ENCODE results near the gene ITPR1. TPM values are rescaled to one million over a fixed set of nuclear protein-coding genes. Genes with fewer than 3 reads are reported as not detected.

The ITPR1 gene
- total RNA-seq, 2 donors from 2014 or later: 254 to 283 TPM

DNA sequence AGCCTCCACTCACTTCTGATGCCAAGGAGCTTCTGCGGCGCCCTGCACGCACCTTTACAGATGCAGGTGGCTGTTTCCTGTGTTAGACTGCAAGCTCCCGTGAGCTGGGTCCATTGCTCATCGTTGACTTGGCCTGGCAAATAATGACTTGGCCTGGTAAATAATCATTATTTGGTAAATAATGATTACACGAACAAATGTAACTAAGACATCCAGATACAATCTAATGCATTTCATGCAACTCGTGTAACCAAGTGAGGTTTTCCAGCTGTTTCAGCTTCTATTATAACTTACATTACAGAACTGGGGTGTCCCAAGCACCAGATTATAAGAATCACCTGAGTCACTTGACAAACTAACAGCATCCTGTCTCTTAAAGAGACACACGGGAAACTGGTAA is 394.0 kb downstream of the ITPR1 start:
- ATAC-seq (ENCODE audit: insufficient number of reproducible peaks, low FRiP score, low read depth) (no peak), DNase-seq (ENCODE audit: low spot score) (no peak)
- no peak overlapping the region for H3K4me3 ChIP-seq
- H3K27me3 ChIP-seq (replicated peaks; ENCODE audit: insufficient read depth): no peaks in the 10 kb centered on the region
- H3K36me3 ChIP-seq: no peaks in the 10 kb centered on the region
- H3K27ac ChIP-seq: no peak overlapping the region
- TF ChIP-seq, protein P1, sequence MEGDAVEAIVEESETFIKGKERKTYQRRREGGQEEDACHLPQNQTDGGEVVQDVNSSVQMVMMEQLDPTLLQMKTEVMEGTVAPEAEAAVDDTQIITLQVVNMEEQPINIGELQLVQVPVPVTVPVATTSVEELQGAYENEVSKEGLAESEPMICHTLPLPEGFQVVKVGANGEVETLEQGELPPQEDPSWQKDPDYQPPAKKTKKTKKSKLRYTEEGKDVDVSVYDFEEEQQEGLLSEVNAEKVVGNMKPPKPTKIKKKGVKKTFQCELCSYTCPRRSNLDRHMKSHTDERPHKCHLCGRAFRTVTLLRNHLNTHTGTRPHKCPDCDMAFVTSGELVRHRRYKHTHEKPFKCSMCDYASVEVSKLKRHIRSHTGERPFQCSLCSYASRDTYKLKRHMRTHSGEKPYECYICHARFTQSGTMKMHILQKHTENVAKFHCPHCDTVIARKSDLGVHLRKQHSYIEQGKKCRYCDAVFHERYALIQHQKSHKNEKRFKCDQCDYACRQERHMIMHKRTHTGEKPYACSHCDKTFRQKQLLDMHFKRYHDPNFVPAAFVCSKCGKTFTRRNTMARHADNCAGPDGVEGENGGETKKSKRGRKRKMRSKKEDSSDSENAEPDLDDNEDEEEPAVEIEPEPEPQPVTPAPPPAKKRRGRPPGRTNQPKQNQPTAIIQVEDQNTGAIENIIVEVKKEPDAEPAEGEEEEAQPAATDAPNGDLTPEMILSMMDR (IDR thresholded peaks at IDR 0.05): no peak
- no peaks in the 10 kb centered on the region for H3K9me3 ChIP-seq
- H3K4me1 ChIP-seq (ENCODE audit: control insufficient read depth in 1 of 2, low read depth in 2 of 2): peaks cover 2 to 15% of the 10 kb centered on the region in 2 donors

DNA sequence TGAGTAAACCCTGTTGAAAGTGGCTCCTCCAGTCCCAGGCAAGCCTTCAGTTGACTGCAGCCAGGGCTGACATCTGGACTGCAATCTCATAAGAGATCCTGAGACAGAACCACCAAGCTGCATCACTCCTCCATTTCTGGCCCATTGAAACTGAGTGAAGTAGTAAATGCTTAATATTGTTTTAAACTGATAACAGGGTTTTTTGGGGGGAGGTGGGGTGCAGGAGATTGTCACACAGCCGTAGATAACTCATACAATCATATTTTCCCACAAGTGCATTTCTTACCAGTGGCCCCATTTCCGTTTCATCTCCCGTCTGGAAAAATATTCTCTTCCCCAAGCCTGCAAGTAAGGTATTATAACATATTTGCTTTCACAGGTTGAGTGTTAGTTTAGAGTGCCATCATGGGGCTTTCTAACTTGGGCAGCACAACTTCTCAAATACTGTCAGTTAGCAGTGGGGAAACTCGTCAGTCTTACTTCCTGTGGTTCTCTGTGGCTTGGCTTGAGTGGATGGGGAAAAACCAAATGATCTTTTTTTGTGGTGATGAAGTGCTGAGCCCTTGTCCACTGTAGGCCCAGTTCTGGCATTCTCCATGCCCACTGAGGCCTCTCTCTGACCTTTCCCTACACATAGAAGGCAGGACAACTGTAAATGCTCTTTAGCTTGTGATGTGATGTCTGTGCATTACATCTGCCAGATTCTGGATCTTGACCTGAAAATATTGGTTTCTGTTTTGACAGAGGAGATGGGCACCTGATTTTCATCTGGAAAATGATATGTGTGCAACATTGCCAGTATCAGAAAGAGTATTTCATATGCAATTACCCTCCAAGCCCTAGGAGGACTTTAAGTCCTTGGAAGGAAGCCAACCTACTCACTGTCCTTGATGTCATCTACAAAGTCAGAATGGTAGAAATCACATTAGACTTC is 396.0 kb downstream of the ITPR1 start:
- H3K9me3 ChIP-seq: no peaks in the 10 kb centered on the region
- peaks cover 5 to 17% of the 10 kb centered on the region in 2 donors for H3K4me1 ChIP-seq (ENCODE audit: control insufficient read depth in 1 of 2, low read depth in 2 of 2)
- no peak overlapping the region for H3K4me3 ChIP-seq
- TF ChIP-seq, protein P1 (IDR thresholded peaks at IDR 0.05): no peak
- no peak overlapping the region for H3K27ac ChIP-seq
- no peak for ATAC-seq (ENCODE audit: insufficient number of reproducible peaks, low FRiP score, low read depth)
- H3K27me3 ChIP-seq (replicated peaks; ENCODE audit: insufficient read depth): no peaks in the 10 kb centered on the region
- DNase-seq (ENCODE audit: low spot score): no peak
- no peaks in the 10 kb centered on the region for H3K36me3 ChIP-seq

DNA sequence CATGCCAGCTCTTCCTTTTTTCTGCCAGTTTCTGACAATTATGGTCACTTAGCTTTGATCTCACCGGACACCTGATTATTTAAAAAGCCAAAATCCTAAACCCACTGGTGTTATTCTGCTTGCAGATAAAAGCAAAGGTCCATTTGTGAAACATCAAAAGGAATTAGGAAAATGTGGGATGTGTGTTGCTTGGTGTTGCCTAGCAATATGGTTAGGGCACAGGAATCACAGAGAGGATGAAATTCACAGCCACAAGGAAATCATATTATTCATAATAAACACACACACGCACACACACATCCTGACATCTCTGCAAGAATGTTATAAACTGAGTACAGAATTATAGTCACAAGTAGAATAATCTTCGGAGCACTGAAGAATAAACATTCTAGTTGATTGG is 396.7 kb downstream of the ITPR1 start:
- H3K4me1 ChIP-seq (ENCODE audit: control insufficient read depth in 1 of 2, low read depth in 2 of 2): peaks cover 5 to 13% of the 10 kb centered on the region in 2 donors
- no peaks in the 10 kb centered on the region for H3K27me3 ChIP-seq (replicated peaks; ENCODE audit: insufficient read depth)
- no peak for ATAC-seq (ENCODE audit: insufficient number of reproducible peaks, low FRiP score, low read depth)
- H3K9me3 ChIP-seq: no peaks in the 10 kb centered on the region
- H3K4me3 ChIP-seq: no peak overlapping the region
- TF ChIP-seq, protein P1 (IDR thresholded peaks at IDR 0.05): no peak
- no peak overlapping the region for H3K27ac ChIP-seq
- H3K36me3 ChIP-seq: no peaks in the 10 kb centered on the region
- DNase-seq (ENCODE audit: low spot score): no peak

DNA sequence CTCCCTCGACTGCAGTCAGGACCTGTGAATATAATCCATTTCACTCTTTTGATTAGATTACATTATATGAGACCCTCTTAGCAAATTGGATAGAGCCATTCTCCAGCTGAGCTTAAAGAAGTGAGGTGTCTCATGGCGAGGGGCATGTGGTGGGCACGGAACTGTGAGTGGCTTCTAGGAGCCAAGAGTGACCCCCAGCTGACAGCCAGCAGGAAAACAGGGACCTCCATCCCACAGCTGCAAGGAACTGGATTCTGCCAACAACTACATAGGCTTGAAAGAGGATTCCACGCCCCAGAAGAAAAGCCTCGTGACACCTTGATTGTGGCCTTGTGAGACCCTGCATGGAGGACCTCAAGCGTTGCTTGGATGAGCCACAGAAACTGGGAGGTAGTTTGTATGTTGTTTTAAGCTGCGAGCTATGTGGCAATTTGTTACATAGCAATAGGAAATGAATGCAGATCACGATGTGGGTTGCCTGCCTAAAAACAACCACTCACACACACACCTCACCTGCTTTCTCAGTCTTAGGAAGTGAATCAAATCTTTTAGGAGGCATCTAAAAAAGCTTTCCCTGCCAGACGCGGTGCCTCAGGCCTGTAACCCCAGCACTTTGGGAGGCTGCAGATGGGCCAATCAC is 401.9 kb downstream of the ITPR1 start:
- H3K27ac ChIP-seq: no peak overlapping the region
- TF ChIP-seq, protein P1 (IDR thresholded peaks at IDR 0.05): no peak

DNA sequence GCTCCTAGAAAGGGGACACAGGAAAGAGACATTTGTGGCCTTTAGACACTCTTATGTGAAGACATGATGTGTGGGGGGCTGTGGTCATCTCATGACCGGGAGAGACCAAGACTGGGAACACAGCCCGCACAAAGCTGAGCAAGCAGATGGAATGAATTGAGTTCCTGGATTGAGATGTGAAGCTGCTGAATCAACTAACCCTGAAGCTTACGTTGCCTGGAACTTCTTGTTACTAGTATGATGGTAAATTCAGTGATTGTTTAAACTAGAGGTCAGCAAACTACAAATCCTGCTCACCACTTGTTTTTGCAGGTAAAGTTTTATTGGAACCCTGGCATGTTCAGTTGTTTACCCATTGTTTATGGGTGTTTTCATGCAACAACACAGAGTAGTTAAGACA is 402.7 kb downstream of the ITPR1 start:
- no peaks in the 10 kb centered on the region for H3K9me3 ChIP-seq
- no peaks in the 10 kb centered on the region for H3K36me3 ChIP-seq
- no peaks in the 10 kb centered on the region for H3K27me3 ChIP-seq (replicated peaks; ENCODE audit: insufficient read depth)
- TF ChIP-seq, protein P1 (IDR thresholded peaks at IDR 0.05): no peak
- peaks cover 24 to 41% of the 10 kb centered on the region in 2 donors for H3K4me1 ChIP-seq (ENCODE audit: control insufficient read depth in 1 of 2, low read depth in 2 of 2)
- DNase-seq (ENCODE audit: low spot score): no peak
- no peak for ATAC-seq (ENCODE audit: insufficient number of reproducible peaks, low FRiP score, low read depth)
- H3K4me3 ChIP-seq: no peak overlapping the region
- H3K27ac ChIP-seq: no peak overlapping the region

More for the DNA sequence above, 401.9 kb downstream of the ITPR1 start:
- Histone ChIP-seq H3K36me3 (no peaks in the 10 kb centered on the region), H3K4me3 (no peak overlapping the region), H3K9me3 (no peaks in the 10 kb centered on the region), H3K4me1 (ENCODE audit: control insufficient read depth in 1 of 2, low read depth in 2 of 2) (peaks cover 23 to 34% of the 10 kb centered on the region in 2 donors), H3K27me3 (replicated peaks; ENCODE audit: insufficient read depth) (no peaks in the 10 kb centered on the region)
- DNase-seq (ENCODE audit: low spot score) (no peak), ATAC-seq (ENCODE audit: insufficient number of reproducible peaks, low FRiP score, low read depth) (no peak)

Measured in thoracic aorta (tissue), 2 donors.